ENCODE results near the gene KMT5C.
A peak's percentile ranks its signal among the peaks of the same experiment; 100 is the strongest.

KMT5C gene

DNA sequence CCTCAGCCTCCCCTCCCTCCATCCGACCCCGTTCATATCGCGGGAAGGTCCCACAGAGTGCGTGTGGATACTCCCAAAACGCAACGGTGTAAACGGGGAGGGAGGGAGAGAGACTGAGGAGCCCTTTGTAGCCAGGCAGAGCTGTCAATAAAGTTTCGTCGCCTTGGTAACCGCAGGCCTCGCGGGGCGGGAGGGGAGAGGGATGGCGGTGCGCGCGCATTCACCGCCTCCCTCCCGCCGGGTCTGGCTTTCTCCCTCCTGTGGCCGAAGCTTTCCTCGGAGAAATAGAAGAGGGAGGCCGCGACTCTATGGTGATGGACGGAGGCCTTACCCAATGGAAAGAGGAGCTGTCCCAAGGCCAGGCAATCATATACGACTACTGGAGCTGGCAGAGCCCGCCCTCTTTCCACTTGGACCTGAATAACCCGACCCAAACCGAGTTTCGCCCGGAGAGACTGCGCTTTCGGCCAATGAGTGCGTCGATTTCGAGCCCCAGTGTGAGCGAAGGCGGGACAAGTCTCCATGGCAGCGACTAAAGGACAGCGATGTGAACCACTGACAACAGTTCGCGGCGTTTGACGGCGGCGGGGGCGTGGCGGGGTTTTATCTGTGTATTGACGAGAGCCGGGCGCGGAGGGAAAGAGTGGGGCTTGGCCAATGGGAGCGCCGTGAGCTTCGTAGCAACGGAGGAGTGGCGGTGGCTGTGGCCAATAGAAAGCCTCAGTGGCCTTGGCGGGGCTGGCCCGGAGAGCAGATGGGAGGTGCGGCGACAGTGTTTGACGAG is at the start of gene KMT5C:
TSS of gene KMT5C (plus strand) at position 772 of the 784 bp plus-strand sequence. CDS start 2,061 bp downstream, outside the sequence.
- DNase-seq = peak; percentile 100

DNA sequence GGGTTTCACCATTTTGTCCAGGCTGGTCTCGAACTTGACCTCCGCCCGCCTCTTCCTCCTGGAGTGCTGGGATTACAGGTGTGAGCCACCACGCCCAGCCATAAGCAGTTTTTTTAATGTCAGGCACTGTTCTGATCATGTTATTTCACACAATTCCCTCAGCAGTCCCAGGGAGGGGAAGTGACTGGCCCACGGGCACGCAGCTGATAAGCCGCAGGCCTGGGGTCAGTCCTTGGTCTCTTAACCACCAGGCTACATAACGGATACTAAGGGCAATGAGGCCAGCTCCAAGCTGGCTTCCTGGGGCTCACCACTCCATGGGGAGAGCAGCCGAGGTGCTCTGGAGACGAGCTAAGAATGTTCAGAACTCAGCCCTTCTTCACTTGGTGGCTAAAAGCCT is 42.4 kb upstream of the KMT5C start:
- DNase-seq = no peak

DNA sequence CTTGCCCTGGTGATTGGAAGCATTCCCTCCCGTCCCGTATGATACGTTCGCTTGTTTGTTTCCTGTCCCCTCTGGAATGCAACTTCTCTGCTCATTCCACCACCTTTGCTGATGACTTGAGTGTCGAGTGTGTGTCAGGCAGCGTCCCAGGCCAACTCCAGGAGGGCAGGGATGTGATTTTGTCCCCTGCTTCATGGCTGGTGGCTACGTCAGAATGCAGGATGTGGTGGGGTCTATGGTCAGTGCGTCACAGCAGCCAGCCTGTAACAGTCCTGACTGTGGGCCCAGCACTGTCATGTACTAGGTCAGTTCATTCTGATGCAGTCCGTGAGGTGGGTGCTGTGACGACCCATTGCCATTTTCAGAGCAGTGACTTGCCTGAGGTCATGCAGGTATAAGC is 39.7 kb upstream of the KMT5C start:
- DNase-seq = no peak

DNA sequence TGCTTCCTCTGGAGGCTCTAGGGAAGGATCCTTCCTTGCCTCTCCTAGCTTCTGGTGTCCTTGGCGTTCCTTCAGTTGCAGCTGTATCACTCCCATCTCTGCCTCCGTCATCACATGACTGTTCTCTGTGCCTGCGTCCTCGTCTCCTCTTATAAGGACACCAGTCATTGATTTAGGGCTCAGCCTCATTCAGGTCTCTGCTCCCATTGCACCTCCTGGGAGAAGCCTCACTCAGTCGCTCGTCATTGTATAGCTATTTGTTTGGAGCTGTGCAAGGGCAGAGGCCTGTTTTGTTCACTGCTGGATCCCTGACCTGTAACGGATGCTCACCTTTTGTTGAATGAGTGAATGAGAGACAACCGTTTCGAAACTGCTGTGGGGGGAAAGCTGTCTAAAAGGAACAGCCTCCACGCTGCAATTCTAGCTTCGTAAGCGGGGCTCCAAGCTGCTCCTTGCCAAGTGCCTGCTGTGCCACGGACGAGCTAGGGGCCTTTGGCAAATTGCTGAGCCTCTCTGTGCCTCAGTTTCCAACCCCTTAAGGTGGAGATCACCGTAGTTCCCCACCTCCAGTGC is 38.7 kb upstream of the KMT5C start:
- DNase-seq = no peak

DNA sequence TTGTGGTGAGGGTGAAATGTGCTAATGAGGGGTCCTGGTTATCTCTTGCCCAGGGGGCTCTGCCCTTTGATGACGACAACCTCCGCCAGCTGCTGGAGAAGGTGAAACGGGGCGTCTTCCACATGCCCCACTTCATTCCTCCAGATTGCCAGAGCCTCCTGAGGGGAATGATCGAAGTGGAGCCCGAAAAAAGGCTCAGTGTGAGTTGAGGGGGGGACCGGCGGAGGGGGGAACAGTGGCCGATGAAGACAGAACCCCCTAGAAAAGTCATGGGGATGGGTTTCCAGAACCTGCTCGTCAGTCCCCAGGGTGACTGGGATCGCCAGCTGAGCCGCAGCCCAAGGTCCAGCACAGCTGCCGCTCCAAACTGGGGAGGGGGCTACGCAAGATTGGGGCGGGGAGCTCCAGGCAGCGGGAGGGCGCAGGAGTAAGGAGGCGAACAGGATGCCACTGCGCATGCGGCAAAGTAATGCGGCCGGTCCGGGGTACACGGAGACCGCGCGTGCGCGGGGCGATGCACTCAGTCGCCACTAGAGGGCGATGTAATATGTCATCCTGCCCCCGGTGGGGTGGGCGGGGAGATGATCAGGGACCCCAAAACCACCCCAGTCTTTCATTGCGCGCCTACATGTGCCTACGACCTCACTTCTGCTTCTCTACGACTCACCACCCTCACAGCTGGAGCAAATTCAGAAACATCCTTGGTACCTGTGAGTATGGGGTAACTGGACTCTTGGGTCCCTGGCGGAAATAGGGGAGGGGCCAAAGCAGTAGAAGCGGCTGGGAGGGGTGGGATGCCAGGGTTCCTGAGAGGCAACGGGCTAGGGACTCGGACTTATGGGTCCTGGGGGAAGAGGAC is 38.0 kb upstream of the KMT5C start:
- peak; percentile 81 to 91 for DNase-seq

DNA sequence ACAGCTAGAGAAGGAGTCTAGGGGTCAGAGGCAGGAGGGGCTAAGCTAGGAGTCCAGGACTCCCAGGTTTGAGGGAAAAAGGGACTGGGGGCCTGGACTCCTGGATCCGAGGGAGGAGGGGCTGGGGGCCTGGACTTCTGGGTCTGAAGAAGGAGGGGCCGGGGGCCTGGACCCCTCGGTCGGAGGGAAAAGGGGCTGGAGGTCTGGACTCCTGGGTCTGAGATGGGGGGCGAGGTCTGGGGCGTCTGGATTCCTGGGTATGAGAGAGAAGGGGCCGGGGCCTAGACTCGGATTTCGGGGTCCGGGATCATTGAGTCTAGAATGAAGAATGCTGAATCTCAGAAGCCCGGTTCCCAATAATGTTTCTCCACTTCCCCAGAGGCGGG is 37.4 kb upstream of the KMT5C start:
- DNase-seq = no peak

DNA sequence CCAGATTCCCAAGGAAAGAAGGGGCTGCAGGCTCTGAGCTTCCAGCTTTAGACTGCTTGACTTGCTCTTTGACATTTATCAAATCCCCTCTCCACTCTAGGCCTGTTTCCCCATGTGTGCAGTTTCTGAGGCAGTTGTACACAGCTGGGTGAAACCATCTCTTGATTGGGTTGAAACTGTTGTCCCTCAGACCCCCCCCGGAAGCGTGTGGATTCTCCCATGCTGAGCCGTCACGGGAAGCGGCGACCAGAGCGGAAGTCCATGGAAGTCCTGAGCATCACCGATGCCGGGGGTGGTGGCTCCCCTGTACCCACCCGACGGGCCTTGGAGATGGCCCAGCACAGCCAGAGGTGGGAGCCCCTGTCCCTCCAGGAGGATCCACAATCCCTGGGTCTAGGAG is 36.2 kb upstream of the KMT5C start:
- no peak for DNase-seq

DNA sequence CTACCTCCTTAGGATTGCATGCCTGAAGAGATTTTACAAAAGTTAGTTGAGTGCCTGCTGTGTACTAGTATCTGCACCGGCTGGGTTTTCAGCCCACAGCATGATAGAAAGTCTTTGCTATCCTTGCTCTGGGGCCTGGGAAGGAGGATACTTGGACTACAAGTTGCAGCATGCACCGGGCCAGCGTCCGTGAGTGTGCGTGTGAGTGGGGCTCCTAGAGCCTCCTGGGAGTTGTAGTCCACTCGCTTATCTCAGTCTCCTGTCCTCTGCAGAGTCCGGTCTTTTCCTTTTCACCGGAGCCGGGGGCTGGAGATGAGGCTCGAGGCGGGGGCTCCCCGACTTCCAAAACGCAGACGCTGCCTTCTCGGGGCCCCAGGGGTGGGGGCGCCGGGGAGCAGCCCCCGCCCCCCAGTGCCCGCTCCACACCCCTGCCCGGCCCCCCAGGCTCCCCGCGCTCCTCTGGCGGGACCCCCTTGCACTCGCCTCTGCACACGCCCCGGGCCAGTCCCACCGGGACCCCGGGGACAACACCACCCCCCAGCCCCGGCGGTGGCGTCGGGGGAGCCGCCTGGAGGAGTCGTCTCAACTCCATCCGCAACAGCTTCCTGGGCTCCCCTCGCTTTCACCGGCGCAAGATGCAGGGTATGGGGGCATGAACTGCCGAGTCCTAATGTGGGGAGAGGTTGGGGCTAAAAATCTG is 35.2 kb upstream of the KMT5C start:
- peak; percentile 34 to 68 for DNase-seq

DNA sequence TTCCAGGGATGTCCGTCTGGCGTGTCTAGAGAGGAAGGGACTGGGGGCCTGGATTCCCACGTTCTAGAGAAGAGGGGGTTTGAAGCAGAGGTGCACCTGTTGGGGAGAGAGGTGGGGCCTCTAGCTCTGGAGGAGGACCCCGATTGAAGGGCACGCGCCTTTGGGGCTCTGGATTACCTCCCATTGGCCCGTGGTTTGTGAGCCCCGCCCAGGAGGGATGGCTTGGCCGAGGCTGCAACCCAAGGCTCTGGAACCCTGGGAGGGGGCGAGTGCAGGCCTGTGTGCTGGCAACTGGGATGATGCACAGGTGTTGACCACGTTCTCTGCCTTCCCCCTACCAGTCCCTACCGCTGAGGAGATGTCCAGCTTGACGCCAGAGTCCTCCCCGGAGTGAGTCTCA is 34.7 kb upstream of the KMT5C start:
- no peak for DNase-seq

DNA sequence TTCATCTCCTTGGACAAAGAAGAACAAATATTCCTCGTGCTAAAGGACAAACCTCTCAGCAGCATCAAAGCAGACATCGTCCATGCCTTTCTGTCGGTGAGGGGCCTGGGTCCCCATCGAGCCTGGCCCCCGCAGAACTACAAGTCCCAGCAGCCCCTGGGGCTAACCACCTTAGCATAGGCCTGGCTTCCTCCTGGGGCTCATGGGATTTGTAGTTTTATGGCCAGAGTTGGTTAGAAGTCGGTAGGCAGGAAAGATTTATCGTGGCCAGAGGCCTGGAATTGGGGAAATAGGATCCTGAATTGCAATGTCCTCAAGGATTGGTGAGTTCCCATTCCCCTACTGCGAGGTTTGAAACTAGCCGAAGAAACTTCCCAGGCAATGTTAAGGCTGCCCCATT is 34.2 kb upstream of the KMT5C start:
- DNase-seq = peak; percentile 22 to 60

DNA sequence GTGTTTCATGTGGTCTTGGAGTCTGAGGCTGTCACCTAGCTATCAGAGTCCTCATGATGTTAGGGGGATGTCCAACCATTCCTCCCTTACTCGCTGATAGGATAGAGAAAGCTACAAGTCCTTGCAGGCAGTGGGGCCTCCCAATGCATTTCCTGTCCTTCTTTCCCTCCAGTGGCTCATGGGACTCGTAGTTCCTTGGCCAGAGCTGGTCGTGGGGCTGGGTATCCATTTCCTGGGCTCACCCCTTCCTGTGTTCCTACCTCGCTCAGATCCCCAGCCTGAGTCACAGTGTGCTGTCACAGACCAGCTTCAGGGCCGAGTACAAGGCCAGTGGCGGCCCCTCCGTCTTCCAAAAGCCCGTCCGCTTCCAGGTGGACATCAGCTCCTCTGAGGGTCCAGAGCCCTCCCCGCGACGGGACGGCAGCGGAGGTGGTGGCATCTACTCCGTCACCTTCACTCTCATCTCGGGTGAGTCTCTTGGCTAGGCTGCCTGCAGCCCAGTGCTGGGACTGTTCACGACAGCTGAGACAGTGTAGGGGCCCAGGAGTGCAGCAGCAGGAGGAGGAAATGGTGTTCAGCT is 33.6 kb upstream of the KMT5C start:
- DNase-seq = no peak

DNA sequence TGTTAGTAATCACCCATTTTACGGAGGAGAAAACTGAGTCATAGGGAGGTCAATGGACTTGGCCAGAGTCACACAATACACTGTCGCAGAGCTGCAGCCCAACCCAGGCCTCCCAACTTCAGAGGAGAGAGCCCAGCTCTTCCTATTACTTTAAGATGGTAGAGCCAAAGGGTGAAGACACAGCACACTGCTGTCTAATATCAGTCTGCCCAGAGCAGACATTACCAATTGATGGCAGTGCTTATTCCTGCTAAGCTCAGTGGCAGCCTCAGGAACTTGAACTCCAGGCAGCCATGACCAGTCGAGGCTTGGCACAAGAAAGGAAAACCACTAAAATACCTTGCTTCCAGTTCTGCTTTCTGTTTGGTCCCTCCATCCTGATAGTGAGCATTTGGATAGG is 33.0 kb upstream of the KMT5C start:
- DNase-seq = no peak

DNA sequence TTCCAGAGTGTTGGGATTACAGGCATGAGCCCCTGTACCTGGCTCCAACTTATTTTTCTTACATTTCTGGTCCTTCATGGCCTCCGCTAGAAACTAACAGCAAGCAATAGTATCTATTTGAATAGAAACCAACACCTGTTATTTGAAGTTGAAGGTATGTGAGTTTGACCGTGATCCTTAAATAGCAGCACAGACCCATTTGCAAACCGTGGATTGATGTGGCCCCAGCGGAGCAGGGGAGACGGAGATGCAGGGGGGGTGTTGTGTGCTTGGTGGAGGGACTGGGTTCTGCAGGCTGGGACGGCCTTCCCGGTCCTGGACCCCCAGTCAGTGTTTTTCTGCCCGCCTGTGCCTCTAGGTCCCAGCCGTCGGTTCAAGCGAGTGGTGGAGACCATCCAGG is 31.4 kb upstream of the KMT5C start:
- DNase-seq = no peak

DNA sequence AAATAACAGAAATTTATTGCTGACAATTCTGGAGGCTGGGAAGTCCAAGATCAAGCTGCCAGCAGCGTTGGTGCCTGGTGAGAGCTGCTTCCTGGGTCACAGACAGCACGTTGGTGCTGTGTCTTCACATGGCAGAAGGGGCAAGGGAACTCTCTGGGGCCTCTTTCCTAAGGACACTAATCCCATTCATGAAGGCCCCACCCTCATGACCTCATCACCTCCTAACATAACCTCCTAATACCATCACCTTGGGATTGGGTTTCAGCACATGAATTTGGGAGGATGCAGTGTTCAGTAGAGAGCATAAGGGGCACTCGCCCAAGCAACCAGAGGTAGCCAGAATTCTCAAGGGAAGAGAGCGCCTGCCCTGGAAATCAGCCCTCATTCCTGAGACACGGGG is 30.2 kb upstream of the KMT5C start:
- DNase-seq = no peak

DNA sequence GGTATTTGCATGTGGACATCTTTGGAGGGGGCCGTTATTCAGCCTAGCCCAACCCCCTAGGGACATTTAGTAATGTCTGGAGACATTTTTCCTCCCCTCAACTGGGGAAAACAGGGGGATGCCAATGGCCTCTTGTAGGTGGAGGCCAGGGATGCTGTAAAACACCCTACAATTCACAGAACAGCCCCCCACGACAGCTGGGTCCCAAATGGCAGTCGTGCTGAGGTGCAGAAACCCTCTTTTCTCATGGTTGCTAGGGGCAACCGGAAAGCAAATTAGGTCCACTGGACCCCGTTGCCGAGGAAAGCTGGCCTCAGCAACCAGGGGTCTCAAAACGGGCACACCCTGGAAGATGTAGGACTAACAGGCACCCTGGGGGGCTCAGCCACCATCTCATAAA is 29.2 kb upstream of the KMT5C start:
- no peak for DNase-seq

DNA sequence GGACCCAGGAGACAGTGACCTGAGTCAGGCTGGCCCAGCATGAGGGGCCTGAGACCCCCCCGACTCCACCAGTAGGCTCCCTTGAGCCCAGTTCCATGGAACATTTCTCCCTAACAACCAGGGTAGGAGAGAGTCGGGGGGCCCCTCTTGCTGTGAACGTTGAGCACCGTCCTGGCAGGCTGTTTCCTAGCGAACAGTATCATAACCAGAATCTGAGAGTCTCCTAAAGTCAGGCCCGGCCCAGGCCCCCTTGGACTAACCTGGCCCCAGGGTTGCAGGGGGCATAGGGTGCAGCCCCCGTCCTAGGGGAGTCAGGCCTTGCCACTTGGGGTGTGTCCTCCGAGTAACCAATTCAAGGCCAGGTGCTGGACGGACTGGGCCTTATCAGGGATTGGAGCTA is 28.3 kb upstream of the KMT5C start:
- no peak for DNase-seq

DNA sequence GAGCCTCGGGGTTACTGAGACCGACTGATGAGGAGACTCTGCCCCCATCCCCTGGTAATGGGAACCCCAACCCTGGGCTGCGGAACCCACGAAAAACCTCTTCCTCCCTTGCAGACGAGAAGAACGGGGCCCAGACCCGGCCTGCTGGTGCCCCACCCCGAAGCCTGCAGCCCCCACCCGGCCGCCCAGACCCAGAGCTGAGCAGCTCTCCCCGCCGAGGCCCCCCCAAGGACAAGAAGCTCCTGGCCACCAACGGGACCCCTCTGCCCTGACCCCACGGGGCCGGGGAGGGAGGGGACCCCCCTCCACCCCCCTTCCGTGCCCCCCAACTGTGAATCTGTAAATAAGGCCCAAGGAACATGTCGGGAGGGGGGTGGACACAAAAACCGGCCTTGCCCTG is 27.9 kb upstream of the KMT5C start:
- DNase-seq = no peak

DNA sequence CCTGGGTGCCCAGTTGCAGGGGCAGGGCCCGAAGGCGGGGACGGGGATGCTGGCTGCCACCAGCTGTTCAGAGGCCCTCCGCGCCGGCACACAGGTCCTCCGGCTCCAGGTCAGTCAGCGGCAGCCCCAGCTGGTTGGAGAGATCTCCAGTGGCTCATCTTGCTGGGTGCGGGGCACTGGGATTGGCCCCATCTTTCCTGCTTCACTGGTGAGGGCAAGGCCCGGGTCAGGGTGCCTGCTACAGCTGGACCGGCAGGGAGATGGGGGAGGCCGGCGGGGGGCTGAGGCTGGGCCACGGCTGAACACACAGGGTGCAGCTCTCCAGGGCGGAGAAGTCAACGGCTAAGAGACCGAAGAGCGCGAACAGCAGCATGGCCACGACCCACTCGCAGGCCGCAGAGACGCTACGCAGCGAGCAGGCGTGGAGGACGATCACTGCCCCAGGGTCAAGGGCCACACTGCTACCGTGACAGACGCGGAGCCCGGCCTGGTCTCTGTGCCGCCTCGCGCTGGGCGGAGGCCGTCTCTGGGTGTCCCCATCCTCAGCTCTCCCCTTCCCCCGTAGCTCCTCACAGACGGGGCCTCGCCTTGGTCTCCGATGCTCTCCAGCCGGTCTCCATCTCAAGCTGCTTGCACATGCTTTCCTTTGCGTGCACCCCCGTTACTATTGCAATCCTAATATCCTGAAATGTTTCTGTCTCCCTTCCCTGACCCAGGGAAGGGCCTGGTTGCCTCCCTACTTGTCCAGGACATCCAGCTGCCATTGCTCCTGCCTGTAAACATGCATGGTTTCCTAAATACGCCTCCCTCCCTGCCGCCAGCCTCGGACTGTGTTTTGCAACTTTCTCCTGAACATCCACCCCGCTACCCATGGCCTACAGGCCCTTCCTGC is 26.8 kb upstream of the KMT5C start:
- no peak for DNase-seq

DNA sequence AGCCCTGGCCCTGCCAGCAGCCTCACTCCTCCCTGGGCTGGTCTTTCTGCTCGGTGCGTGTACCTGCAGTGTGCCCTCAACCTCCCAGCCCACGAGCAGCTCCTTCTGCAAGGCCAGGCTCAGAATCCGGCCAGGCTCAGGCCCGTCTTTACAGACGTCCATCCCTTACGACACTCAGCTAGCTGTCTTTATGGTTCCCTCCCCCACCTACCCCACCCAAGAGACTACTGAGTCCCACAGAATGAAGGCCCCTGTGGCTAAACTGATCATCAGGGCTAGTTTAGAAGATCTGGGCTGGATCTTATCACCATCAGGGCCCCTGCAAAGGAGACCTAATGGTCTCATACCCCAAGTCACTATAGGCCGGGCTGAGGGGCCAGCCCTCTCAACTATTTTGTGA is 25.3 kb upstream of the KMT5C start:
- no peak for DNase-seq

DNA sequence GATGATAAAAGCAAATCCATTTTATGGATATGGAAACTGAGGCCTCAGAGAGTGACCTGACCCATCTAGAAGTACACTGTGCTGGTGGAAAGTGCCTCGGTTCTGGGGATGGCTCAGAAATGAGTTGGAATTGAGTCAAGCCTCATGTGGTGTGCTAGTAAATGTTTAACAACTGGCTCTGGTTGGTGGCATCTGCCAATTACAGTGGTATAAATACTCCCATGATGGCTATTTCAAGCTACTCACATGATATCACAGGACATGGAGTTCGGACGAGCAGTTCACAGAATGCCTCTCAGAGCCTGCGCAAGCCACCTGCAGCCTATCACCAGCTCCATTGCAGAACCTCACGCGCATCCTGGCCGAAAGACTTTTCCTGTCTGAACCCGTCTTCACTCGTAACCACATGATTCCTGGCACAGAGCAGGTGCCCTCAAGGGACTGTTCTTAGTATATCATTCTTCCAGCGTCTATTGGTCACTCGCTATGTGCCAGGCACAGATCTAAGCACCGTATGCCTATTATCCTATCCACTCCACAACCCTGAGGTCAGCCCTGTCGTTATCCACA is 23.6 kb upstream of the KMT5C start:
- DNase-seq = no peak

DNA sequence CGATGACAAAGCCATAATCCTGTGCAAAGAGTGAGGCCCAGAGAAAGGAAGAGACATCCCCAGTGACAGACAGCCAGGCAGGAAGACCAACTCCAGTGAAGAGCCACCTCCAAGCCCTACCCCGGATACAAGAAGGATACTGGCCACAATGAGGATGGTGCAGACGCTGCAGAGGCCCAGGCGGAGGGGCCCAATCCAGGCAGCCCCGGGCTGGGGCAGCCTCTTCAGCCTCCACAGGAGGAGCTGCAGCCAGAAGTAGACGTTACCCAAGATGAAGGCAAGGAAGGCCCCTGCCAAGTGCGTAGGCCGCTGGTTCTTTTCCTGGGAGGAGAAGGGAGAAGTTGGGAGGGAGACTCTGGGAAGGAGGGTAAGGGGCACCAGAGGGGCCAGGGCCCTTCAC is 23.0 kb upstream of the KMT5C start:
- no peak for DNase-seq

DNA sequence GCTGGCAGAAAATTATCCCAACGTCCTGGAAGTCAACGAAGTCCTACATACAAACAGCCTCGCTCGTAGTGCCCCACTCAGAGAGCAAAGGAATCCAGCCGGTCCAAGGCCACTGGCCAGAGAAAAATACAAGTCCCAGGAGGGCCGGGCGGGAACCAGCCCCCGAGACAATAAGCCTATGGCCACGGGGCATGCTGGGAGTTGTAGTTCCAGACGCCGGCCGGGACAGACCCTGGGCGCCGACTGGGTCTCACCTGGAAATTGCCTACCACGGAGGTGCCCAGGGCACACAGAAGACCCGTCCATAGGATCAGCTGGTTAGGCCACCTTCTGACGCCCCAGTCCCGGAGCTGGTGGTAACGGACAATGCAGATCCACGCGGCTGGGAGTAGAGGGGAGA is 19.9 kb upstream of the KMT5C start:
- DNase-seq = peak; percentile 65 to 77
